B cell (primary cell): ENCODE data around the gene LSM3.

Source experiments
- CTCF ChIP-seq: fragments of 200-600 bp; IDR thresholded peaks from one replicate; pipeline ENCODE4 v1.8.0; 2022; ENCODE audit warnings: antibody characterized with exemption, mild to moderate bottlenecking
- EZH2 ChIP-seq: IDR thresholded peaks from 2 replicates; pipeline ENCODE4 v1.6.1; 2012; ENCODE audit warnings: borderline replicate concordance, low read depth, mild to moderate bottlenecking, moderate library complexity, low read length; ENCODE audit not compliant: insufficient read depth, poor library complexity, severe bottlenecking

- TF ChIP-seq CTCF (no peak), EZH2 (no peak)
These were observed 35.9 kb upstream of the LSM3 start for GRCh38 chr3:14142567-14143270.
